GM12801 (cell line): ENCODE measurements around the gene HGFAC.

Experiments used
- CTCF ChIP-seq: IDR thresholded peaks from one replicate; pipeline ENCODE4 v1.5.1; 2011; ENCODE audit warnings: control low read depth; ENCODE audit not compliant: insufficient read length; ENCODE audit errors: extremely low read depth

HGFAC gene

GRCh38 chr4:3441501-3442459, at the start of gene HGFAC:
TSS of gene HGFAC (plus strand) at chr4:3441968. CDS start at chr4:3442002, 34 bp downstream.
- TF ChIP-seq CTCF: no peak

- TF ChIP-seq CTCF: no peak
Observed at GRCh38 chr4:3392321-3392720, 49.4 kb upstream of the HGFAC start.

GRCh38 chr4:3393171-3393570, 48.6 kb upstream of the HGFAC start:
- no peak for TF ChIP-seq CTCF

GRCh38 chr4:3396600-3396999, 45.2 kb upstream of the HGFAC start:
- no peak for TF ChIP-seq CTCF

GRCh38 chr4:3397128-3397527, 44.6 kb upstream of the HGFAC start:
- TF ChIP-seq CTCF: no peak

- TF ChIP-seq CTCF: no peak
Observed at GRCh38 chr4:3399277-3400194, 42.2 kb upstream of the HGFAC start.
